Astrocyte (in vitro differentiated cells and primary cell): ENCODE results near the gene STX11. TPM values are rescaled to one million over a fixed set of nuclear protein-coding genes. Genes with fewer than 3 reads are reported as not detected.
A peak's percentile ranks its signal among the peaks of the same experiment; 100 is the strongest.

ENCODE experiments used
- DNase-seq: peaks from one replicate; pipeline ENCODE4 v3.0.0-alpha.2; 2010; ENCODE audit warnings: low read depth
- FAIRE-seq: peaks from 2 replicates; lab custom pipeline; 2011; peaks lifted over from hg19 to GRCh38; lab: Jason Lieb, UNC
- H2AFZ ChIP-seq: 2 replicates; pipeline ENCODE4 v1.6.0; 2012; ENCODE audit warnings: low read depth, low read length, inconsistent platforms
- H3K27ac ChIP-seq: 2 replicates; pipeline ENCODE4 v1.5.1; 2011; ENCODE audit warnings: low read depth, low read length, inconsistent platforms
- H3K27me3 ChIP-seq: 2 replicates; pipeline ENCODE4 v1.6.0; 2011; ENCODE audit warnings: low read length, inconsistent platforms; ENCODE audit not compliant: insufficient read depth
- H3K36me3 ChIP-seq: 2 replicates; pipeline ENCODE4 v1.5.1; 2011; ENCODE audit warnings: low read length, inconsistent platforms; ENCODE audit not compliant: insufficient read depth
- H3K4me1 ChIP-seq: 2 replicates; pipeline ENCODE4 v1.5.1; 2011; ENCODE audit warnings: low read length, inconsistent platforms; ENCODE audit not compliant: insufficient read depth
- H3K4me2 ChIP-seq: 2 replicates; pipeline ENCODE4 v1.6.0; 2012; ENCODE audit warnings: low read length, inconsistent platforms
- H3K4me3 ChIP-seq: 2 replicates; pipeline ENCODE4 v1.5.1; 2011; ENCODE audit warnings: low read depth, mild to moderate bottlenecking, low read length, inconsistent platforms; ENCODE audit not compliant: insufficient read depth
- H3K79me2 ChIP-seq: 2 replicates; pipeline ENCODE4 v1.6.0; 2012; ENCODE audit warnings: mild to moderate bottlenecking, low read length, inconsistent platforms; ENCODE audit not compliant: insufficient read depth
- H3K9ac ChIP-seq: 2 replicates; pipeline ENCODE4 v1.6.0; 2012; ENCODE audit warnings: mild to moderate bottlenecking, low read length, inconsistent platforms
- H3K9me3 ChIP-seq: 2 replicates; pipeline ENCODE4 v1.5.1; 2012; ENCODE audit warnings: low read depth, mild to moderate bottlenecking, low read length, inconsistent platforms; ENCODE audit not compliant: insufficient read depth
- H4K20me1 ChIP-seq: 2 replicates; pipeline ENCODE4 v1.6.0; 2012; ENCODE audit warnings: low read length, inconsistent platforms; ENCODE audit not compliant: insufficient read depth
- H3K27ac Mint-ChIP-seq: one replicate; pipeline ENCODE4 v1.8.0; 2021; ENCODE audit warnings: mild to moderate bottlenecking, mixed read lengths; ENCODE audit not compliant: unreplicated experiment
- H3K27me3 Mint-ChIP-seq: one replicate; pipeline ENCODE4 v1.8.0; 2021; ENCODE audit warnings: low read depth, mixed read lengths; ENCODE audit not compliant: unreplicated experiment
- H3K36me3 Mint-ChIP-seq: one replicate; pipeline ENCODE4 v1.8.0; 2021; ENCODE audit warnings: low read depth, mixed read lengths; ENCODE audit not compliant: unreplicated experiment
- H3K4me1 Mint-ChIP-seq: one replicate; pipeline ENCODE4 v1.8.0; 2021; ENCODE audit warnings: low read depth, mixed read lengths; ENCODE audit not compliant: unreplicated experiment
- H3K4me3 Mint-ChIP-seq: one replicate; pipeline ENCODE4 v1.8.0; 2021; ENCODE audit warnings: mild to moderate bottlenecking, moderate library complexity, mixed read lengths; ENCODE audit not compliant: unreplicated experiment
- H3K9me3 Mint-ChIP-seq: one replicate; pipeline ENCODE4 v1.8.0; 2021; ENCODE audit warnings: mild to moderate bottlenecking, mixed read lengths; ENCODE audit not compliant: unreplicated experiment
- EZH2 ChIP-seq: IDR thresholded peaks from 2 replicates; pipeline ENCODE4 v1.6.1; 2012; ENCODE audit warnings: mild to moderate bottlenecking, low read length, inconsistent platforms; ENCODE audit not compliant: insufficient read depth
- total RNA-seq: library from RNA; stranded (reverse); gene quantifications from 2 replicates; pipeline ENCODE4 v1.2.1, GENCODE V29; 2021
- TF ChIP-seq, protein P1 (sequence below): IDR thresholded peaks from 2 replicates; pipeline ENCODE4 v1.5.1; 2011; ENCODE audit warnings: low read depth, mild to moderate bottlenecking, inconsistent platforms, low read length, moderate library complexity; ENCODE audit not compliant: insufficient read depth

STX11 gene
- total RNA-seq, 1 donor from 2014 or later, result 2.0 TPM

GRCh38 chr6:144190593-144190992 is 40.3 kb downstream of the STX11 start:
- Histone ChIP-seq H3K4me3 (no peak overlapping the region), H3K9me3 (peaks cover 5% of the 10 kb centered on the region), H2AFZ (no peak overlapping the region), H3K9ac (no peak overlapping the region), H3K36me3 (no peaks in the 10 kb centered on the region), H3K4me2 (no peak overlapping the region), H4K20me1 (no peaks in the 10 kb centered on the region), H3K79me2 (no peaks in the 10 kb centered on the region), H3K27ac (no peak overlapping the region), H3K27me3 (no peaks in the 10 kb centered on the region), H3K4me1 (no peaks in the 10 kb centered on the region)
- Mint-ChIP-seq H3K4me1 (peaks cover 17% of the 10 kb centered on the region), H3K9me3 (no peaks in the 10 kb centered on the region), H3K4me3 (no peak overlapping the region), H3K36me3 (peaks cover 2% of the 10 kb centered on the region), H3K27me3 (no peaks in the 10 kb centered on the region), H3K27ac (no peak overlapping the region)
- no peak for TF ChIP-seq EZH2
- TF ChIP-seq, protein P1, sequence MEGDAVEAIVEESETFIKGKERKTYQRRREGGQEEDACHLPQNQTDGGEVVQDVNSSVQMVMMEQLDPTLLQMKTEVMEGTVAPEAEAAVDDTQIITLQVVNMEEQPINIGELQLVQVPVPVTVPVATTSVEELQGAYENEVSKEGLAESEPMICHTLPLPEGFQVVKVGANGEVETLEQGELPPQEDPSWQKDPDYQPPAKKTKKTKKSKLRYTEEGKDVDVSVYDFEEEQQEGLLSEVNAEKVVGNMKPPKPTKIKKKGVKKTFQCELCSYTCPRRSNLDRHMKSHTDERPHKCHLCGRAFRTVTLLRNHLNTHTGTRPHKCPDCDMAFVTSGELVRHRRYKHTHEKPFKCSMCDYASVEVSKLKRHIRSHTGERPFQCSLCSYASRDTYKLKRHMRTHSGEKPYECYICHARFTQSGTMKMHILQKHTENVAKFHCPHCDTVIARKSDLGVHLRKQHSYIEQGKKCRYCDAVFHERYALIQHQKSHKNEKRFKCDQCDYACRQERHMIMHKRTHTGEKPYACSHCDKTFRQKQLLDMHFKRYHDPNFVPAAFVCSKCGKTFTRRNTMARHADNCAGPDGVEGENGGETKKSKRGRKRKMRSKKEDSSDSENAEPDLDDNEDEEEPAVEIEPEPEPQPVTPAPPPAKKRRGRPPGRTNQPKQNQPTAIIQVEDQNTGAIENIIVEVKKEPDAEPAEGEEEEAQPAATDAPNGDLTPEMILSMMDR, result no peak
- no peak for FAIRE-seq
- DNase-seq, result peak; percentile 59

- no peaks in the 10 kb centered on the region for H3K36me3 ChIP-seq
- H3K4me1 ChIP-seq, result no peaks in the 10 kb centered on the region
- H4K20me1 ChIP-seq, result no peaks in the 10 kb centered on the region
- no peak overlapping the region for H3K4me2 ChIP-seq
- no peaks in the 10 kb centered on the region for H3K27me3 ChIP-seq
- no peak for FAIRE-seq
- H3K79me2 ChIP-seq, result no peaks in the 10 kb centered on the region
- TF ChIP-seq, protein P1, result no peak
- no peak for TF ChIP-seq EZH2
- no peaks in the 10 kb centered on the region for H3K36me3 Mint-ChIP-seq
- H3K9me3 Mint-ChIP-seq, result no peaks in the 10 kb centered on the region
- no peak overlapping the region for H3K27ac ChIP-seq
- H3K4me1 Mint-ChIP-seq, result peaks cover 22% of the 10 kb centered on the region
- H3K27me3 Mint-ChIP-seq, result no peaks in the 10 kb centered on the region
- H2AFZ ChIP-seq, result no peak overlapping the region
- H3K4me3 ChIP-seq, result no peak overlapping the region
- no peak overlapping the region for H3K9ac ChIP-seq
- H3K27ac Mint-ChIP-seq, result no peak overlapping the region
- H3K4me3 Mint-ChIP-seq, result no peak overlapping the region
- no peak for DNase-seq
- no peaks in the 10 kb centered on the region for H3K9me3 ChIP-seq
Observed at GRCh38 chr6:144193181-144193580, 42.9 kb downstream of the STX11 start.

- H3K79me2 ChIP-seq, result no peaks in the 10 kb centered on the region
- H3K27ac ChIP-seq, result no peak overlapping the region
- no peak overlapping the region for H3K9ac ChIP-seq
- no peak overlapping the region for H3K4me3 Mint-ChIP-seq
- H3K27me3 ChIP-seq, result no peaks in the 10 kb centered on the region
- H3K9me3 Mint-ChIP-seq, result no peaks in the 10 kb centered on the region
- DNase-seq (no peak), FAIRE-seq (no peak)
- no peak overlapping the region for H3K4me2 ChIP-seq
- H3K27ac Mint-ChIP-seq, result no peak overlapping the region
- no peaks in the 10 kb centered on the region for H3K4me1 ChIP-seq
- H4K20me1 ChIP-seq, result no peaks in the 10 kb centered on the region
- H2AFZ ChIP-seq, result no peak overlapping the region
- H3K9me3 ChIP-seq, result no peaks in the 10 kb centered on the region
- no peak for TF ChIP-seq EZH2
- TF ChIP-seq, protein P1, result no peak
- no peaks in the 10 kb centered on the region for H3K36me3 ChIP-seq
- no peaks in the 10 kb centered on the region for H3K27me3 Mint-ChIP-seq
- peaks cover 21% of the 10 kb centered on the region for H3K4me1 Mint-ChIP-seq
- H3K4me3 ChIP-seq, result no peak overlapping the region
- no peaks in the 10 kb centered on the region for H3K36me3 Mint-ChIP-seq
Observed at GRCh38 chr6:144194293-144194810, 44.0 kb downstream of the STX11 start.
